ENCODE measurements around the gene RGS7.
"Not testable (repeated sequence)": the region's sequence is repeated elsewhere in the genome, so short reads cannot be mapped to it uniquely, and the experiment has no call there.

RGS7 gene

DNA sequence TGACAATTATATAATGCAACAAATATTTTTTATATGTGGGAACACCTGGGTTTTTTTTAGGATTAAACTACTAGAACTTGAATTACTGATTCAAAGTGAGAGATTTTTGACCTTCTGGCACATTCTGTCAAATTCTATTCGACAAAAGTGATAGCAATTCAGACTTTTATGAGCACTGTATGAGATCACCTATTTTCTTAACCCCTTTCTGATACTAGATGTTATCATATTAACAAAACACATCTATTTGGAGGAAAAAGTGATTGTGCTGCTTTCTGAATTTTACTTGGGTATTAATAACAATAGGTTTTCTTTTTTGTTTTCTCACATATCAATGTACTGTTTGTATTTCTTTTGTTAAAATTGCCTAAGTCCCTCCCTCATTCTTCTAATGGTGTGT lies 570.1 kb downstream of the RGS7 start:
- no peak for DNase-seq (ENCODE audit: low read depth in 2 of 2)

DNA sequence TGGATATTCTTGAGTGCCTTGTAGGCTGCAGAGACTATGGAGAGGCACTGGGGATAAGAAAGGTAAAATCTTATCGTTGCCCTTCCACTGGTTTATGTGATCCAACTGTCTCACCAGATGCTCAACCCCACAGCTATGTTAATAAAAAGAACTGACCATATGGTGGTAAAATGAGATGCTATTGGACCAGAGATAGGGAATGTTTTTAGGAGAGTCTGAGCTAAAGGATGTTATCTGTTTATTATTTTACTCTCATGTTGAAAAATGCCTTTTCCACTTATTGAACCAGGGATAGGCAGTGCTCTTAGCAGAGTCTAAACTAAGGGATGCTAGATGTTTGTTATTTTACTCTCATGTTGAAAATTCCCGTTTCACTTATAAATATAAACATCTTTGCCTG lies 572.2 kb downstream of the RGS7 start:
- no peak for DNase-seq (ENCODE audit: low read depth in 2 of 2)

- DNase-seq (ENCODE audit: low read depth in 2 of 2), result not testable (repeated sequence)
These were observed 573.3 kb downstream of the RGS7 start for GRCh38 chr1:240783728-240784137.

DNA sequence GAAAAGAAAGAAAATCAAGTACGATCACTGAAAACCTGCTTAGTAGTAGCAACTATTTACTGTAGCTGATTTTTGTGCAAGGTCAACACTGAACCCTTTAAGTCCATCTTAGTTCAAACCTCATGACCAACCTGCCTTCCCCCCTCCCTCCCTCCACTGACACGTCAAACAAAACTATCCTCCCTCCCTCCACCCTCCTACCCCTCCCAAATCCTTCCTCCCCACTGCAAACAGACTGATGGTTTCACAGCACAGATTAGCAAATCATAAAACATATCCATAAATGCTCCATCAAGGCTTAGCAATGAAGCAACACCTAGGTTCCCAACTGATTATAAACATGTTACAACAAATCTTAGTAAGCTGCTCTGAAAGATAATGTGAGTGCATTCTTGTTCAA lies 580.8 kb downstream of the RGS7 start:
- DNase-seq (ENCODE audit: low read depth in 2 of 2), result no peak

DNA sequence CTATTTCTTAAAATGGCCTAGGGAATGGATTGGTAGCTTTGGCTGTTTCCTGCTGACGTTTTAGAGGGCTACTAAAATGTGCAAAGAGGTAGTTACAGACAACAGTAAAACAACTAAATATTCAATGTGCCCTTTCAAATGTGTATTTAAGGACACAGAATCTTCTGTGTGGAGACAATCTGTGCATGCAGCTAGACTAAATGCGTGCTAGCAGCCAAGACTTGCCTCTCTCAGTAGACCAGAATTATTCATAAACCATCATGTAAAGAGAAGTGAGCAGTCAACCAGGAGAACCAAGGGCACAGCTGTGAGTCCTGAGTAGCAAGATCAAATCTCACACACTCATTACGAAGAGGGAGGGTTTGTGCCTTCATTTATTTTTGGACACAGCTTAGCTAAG lies 584.9 kb downstream of the RGS7 start:
- no peak for DNase-seq (ENCODE audit: low read depth in 2 of 2)

GRCh38 chr1:240771450-240771849 lies 585.6 kb downstream of the RGS7 start:
- DNase-seq (ENCODE audit: low read depth in 2 of 2), result no peak

- DNase-seq (ENCODE audit: low read depth in 2 of 2), result no peak
These were observed 588.0 kb downstream of the RGS7 start for GRCh38 chr1:240768979-240769378.

- no peak for DNase-seq (ENCODE audit: low read depth in 2 of 2)
These were observed 590.2 kb downstream of the RGS7 start for GRCh38 chr1:240766831-240767230.

- DNase-seq (ENCODE audit: low read depth in 2 of 2), result no peak
These were observed 591.2 kb downstream of the RGS7 start for GRCh38 chr1:240765732-240766363.

- DNase-seq (ENCODE audit: low read depth in 2 of 2), result no peak
These were observed 593.2 kb downstream of the RGS7 start for GRCh38 chr1:240763771-240764170.

- not testable (repeated sequence) for DNase-seq (ENCODE audit: low read depth in 2 of 2)
These were observed 593.9 kb downstream of the RGS7 start for GRCh38 chr1:240763095-240763494.

DNA sequence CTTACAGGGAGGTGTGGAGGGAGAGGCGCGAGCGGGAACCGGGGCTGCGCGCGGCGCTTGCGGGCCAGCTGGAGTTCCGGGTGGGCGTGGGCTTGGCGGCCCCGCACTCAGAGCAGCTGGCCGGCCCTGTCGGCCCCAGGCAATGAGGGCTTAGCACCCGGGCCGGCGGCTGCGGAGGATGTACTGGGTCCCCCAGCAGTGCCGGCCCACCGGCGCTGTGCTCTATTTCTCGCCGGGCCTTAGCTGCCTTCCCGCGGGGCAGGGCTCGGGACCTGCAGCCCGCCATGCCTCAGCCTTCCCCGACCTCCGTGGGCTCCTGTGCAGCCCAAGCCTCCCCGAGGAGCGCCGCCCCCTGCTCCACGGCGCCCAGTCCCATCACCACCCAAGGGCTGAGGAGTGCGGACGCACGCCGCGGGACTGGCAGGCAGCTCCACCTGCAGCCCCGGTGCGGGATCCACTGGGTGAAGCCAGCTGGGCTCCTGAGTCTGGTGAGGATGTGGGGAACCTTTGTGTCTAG lies 594.5 kb downstream of the RGS7 start:
- DNase-seq (ENCODE audit: low read depth in 2 of 2), result not testable (repeated sequence)

DNA sequence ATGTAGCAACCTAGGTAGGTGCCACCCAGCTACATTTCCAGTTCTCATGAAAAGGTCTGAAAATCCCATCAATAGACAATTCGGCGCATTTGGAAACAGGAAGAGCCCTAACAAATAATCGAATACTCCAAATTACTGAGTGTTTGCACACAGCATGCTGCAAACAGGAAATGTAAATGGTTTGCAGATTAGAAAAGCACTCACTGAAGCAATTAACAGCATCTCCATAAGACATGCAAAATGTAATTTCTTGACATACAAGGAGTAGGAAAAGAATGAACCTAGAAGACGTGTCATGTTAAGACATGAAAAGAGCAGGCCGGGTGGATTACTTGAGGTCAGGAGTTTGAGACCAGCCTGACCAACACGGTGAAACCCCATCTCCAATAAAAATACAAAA lies 598.2 kb downstream of the RGS7 start:
- DNase-seq (ENCODE audit: low read depth in 2 of 2), result not testable (repeated sequence)

DNA sequence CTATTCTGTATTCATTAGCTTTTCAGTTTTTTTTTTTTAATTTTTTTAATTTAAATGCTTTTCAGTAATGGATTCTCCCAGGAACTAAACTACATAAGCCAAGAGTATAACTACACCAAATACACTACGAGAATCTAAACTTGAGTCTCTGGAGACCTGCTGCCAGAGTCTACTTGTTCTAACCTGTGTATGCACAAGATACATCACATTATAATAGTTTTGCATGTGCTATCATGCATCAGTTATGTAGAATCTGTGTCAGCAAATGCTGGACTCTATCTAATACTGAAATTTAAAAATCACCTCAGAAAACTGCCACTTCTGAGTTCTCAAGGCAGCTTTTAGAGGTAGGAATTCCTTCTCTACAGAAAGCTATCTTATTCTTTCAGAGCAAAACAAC lies 598.7 kb downstream of the RGS7 start:
- no peak for DNase-seq (ENCODE audit: low read depth in 2 of 2)

DNA sequence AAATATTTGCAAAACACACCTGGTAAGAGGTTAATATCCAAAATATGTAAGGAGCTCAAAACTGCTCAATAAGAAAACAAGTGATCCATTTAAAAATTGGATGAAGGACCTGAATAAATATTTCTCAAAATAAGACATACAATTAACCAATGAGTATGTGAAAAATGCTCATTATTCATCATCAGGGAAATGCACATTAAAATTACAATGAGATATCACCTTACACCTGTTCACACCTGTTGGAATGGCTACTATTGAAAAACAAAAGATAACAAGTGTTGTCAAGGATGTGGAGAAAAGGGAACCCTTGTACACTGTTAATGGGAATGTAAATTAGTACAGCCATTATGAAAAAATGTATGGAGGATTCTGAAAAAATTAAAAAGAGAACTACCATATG lies 609.1 kb downstream of the RGS7 start:
- no peak for DNase-seq (ENCODE audit: low read depth in 2 of 2)

DNA sequence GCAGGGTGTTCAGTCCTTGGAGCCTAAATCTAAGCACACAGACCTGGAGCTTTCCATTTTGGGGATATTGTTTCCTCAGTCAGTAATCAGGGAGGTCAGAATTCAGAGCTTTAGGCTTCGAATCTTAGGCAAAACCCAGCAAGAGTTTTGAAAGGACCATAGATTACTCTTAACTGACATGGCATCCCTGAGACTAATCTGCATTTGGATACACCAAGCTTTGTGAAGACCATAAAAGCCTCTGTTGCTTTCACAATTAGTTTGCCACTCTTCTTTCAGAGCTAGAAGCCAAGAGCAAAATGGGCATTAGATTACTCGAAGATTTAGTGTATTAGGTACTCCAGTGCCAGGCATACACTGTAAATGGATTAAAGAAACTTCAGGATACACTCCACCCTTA lies 613.3 kb downstream of the RGS7 start:
- DNase-seq (ENCODE audit: low read depth in 2 of 2), result no peak

GRCh38 chr1:240739754-240740153 lies 617.3 kb downstream of the RGS7 start:
- no peak for DNase-seq (ENCODE audit: low read depth in 2 of 2)

GRCh38 chr1:240739139-240739538 lies 617.9 kb downstream of the RGS7 start:
- DNase-seq (ENCODE audit: low read depth in 2 of 2), result no peak

DNA sequence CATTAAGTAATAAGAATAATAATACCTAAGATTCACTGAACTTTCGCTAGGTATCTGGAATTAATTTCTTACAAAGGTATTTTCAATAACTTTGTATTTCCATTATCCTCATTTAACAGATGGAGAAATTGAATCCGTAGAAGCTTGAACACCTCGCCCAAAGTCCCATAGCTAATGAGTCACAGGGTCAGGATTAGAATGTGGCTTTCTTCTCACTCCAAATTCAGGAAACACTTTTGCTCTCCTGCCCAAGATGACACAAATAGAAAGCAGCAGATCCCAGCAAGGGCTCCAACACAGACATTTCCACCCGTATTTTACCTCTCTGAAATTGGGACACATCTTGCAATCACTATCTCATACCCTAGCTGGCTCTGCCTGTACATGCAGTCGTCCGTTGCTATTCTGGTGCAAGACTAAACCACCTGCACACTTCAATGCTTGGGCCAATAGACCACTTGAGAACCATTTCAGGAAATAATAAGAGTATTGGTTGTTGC lies 619.2 kb downstream of the RGS7 start:
- no peak for DNase-seq (ENCODE audit: low read depth in 2 of 2)

GRCh38 chr1:240737298-240737697 lies 619.7 kb downstream of the RGS7 start:
- DNase-seq (ENCODE audit: low read depth in 2 of 2), result no peak

- not testable (repeated sequence) for DNase-seq (ENCODE audit: low read depth in 2 of 2)
These were observed 622.3 kb downstream of the RGS7 start for GRCh38 chr1:240734705-240735104.

DNA sequence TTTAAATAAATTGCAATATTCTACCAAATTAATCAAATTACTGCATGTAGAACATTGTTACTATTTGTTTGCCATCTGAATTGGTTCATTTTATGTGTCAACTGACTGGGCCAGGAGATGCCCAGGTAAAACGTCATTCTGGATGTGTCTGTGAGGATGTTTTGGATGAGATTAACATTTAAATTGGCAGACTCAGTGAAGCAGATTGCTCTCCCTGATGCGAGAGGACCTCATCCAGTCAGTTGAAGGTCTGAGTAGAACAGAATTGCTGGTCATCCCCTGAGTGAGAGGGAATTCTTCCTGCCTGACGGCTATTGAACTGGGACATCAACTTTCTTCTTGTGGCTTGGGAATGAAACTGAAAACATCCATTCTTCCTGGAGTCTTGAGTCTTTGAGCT lies 623.0 kb downstream of the RGS7 start:
- no peak for DNase-seq (ENCODE audit: low read depth in 2 of 2)

- DNase-seq (ENCODE audit: low read depth in 2 of 2), result no peak
These were observed 624.6 kb downstream of the RGS7 start for GRCh38 chr1:240732390-240732789.

All from stimulated activated CD4-positive, alpha-beta T cell treated with anti-CD3 and anti-CD28 coated beads, Interleukin-1b, Interleukin-23, amount 100 ng/mL, for 1 hour (primary cell).